ENCODE results near the gene SARNP. TPM values are rescaled to one million over a fixed set of nuclear protein-coding genes. Genes with fewer than 3 reads are reported as not detected.
"Not testable (repeated sequence)": the region's sequence is repeated elsewhere in the genome, so short reads cannot be mapped to it uniquely, and the experiment has no call there.

Gene SARNP
- polyA plus RNA-seq, 1 experiment = 178 TPM

- no peaks in the 10 kb centered on the region for H3K9me3 ChIP-seq (ENCODE audit: control insufficient read depth, insufficient read depth, low read length)
- no peaks in the 10 kb centered on the region for H3K27me3 ChIP-seq (ENCODE audit: control insufficient read depth, insufficient read depth, low read length)
- H3K4me3 ChIP-seq (ENCODE audit: low read depth, low read length) = peak overlapping the region; percentile 2; the same call in 1 of the 2 replicates
- no peak for TF ChIP-seq CTCF (IDR thresholded peaks at IDR 0.05; ENCODE audit: low read depth, low read length)
- H3K27ac ChIP-seq (ENCODE audit: low read depth, low read length) = no peak overlapping the region
- ChIA-PET POLR2A (interaction anchor here (0.7 to 1.5 kb wide), 2 partner anchors 10 to 121 kb away, joined by 3 to 5 read pairs; no protein-coding TSS in a partner anchor), CTCF (interaction anchor here (1.2 kb wide), 2 partner anchors 86 to 100 kb away, joined by 3 read pairs; no protein-coding TSS in a partner anchor)
- DNase-seq (ENCODE audit: low read depth, low spot score) = no peak
Observed at GRCh38 chr12:55840581-55841351, 23.2 kb upstream of the SARNP start.

DNA sequence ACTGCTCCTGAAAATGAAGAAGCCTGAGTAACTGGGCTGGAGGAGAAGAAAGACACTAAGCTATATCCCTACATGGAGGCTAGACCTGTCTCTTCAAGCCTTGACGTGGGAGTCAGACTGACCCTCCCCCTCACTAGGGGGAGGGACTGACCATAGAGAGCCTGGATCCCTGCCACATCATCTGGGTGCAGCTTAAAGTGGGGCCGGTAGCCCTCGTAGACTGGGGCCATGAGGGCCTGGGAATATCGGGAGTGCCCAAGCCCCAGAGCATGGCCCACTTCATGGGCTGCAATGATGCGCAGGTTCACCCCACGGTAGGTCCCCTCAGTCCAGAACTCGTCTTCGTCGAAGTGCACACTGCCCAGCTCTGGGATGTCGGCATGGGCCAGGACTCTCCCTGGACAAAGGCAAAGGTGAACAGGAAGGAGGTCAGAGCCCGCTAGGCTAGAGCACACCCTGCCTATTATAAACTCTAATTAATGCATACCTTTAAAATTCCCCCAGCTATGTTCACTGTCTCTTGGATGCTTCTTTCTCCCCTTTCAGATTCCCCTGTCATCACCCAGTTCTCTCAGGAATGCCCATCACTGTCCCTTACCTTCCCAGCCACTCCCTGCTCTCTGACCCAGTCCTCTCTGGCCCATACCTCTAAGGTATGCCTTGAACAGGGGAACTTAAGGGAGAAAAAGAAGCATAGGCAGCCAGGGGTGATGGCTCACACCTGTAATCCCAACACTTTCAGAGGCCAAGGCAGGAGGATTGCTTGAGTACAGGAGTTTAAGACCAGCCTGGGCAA lies 22.0 kb upstream of the SARNP start:
- no peak for DNase-seq (ENCODE audit: low read depth, low spot score)
- POLR2A ChIA-PET = no interaction called here
- H3K9me3 ChIP-seq (ENCODE audit: control insufficient read depth, insufficient read depth, low read length) = no peaks in the 10 kb centered on the region
- TF ChIP-seq CTCF (IDR thresholded peaks at IDR 0.05; ENCODE audit: low read depth, low read length) = no peak
- H3K27me3 ChIP-seq (ENCODE audit: control insufficient read depth, insufficient read depth, low read length) = no peaks in the 10 kb centered on the region
- no peak overlapping the region for H3K27ac ChIP-seq (ENCODE audit: low read depth, low read length)
- no peak overlapping the region for H3K4me3 ChIP-seq (ENCODE audit: low read depth, low read length)
- CTCF ChIA-PET = interaction anchor here (0.7 to 1.3 kb wide), 2 partner anchors 9 to 87 kb away, joined by 4 to 9 read pairs; no protein-coding TSS in a partner anchor

DNA sequence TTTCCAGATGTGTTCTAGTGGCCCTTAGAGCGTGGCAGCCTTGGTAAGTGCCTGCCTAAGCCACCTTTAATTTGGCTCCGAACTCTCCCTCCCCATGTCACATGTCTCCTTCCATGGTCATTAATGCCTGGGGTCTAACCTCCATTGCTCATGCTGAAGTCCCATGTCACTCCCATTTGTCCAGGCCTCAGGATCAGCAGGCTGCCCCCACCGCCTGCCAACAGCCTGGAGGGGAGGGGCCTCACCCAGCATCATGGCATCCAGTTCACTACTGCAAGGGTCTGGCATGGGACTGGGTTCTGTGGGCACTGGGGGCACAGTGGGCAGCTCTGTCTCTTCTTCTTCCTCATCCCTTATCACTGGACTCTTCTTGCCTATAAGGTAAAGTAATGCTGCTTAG lies 20.8 kb upstream of the SARNP start:
- no peaks in the 10 kb centered on the region for H3K27me3 ChIP-seq (ENCODE audit: control insufficient read depth, insufficient read depth, low read length)
- no peak for DNase-seq (ENCODE audit: low read depth, low spot score)
- CTCF ChIA-PET = interaction anchor here (0.6 to 1.4 kb wide), 3 partner anchors 88 to 217 kb away, joined by 4 to 9 read pairs (median 4); no protein-coding TSS in a partner anchor
- H3K27ac ChIP-seq (ENCODE audit: low read depth, low read length) = no peak overlapping the region
- POLR2A ChIA-PET = interaction anchor here (0.7 kb wide), 1 partner anchor 147 kb away, joined by 6 read pairs; no protein-coding TSS in a partner anchor
- TF ChIP-seq CTCF (IDR thresholded peaks at IDR 0.05; ENCODE audit: low read depth, low read length) = no peak
- H3K9me3 ChIP-seq (ENCODE audit: control insufficient read depth, insufficient read depth, low read length) = no peaks in the 10 kb centered on the region
- no peak overlapping the region for H3K4me3 ChIP-seq (ENCODE audit: low read depth, low read length)

- H3K27me3 ChIP-seq (ENCODE audit: control insufficient read depth, insufficient read depth, low read length); H3K4me3 ChIP-seq (ENCODE audit: low read depth, low read length); H3K9me3 ChIP-seq (ENCODE audit: control insufficient read depth, insufficient read depth, low read length); DNase-seq (ENCODE audit: low read depth, low spot score); H3K27ac ChIP-seq (ENCODE audit: low read depth, low read length): not testable (repeated sequence)
- ChIA-PET CTCF (interaction anchor here (0.5 kb wide), 1 partner anchor 106 kb away, joined by 3 read pairs; no protein-coding TSS in a partner anchor), POLR2A (interaction anchor here (0.7 kb wide), 1 partner anchor 58 kb away, joined by 3 read pairs; no protein-coding TSS in a partner anchor)
Observed at GRCh38 chr12:55834400-55834799, 16.9 kb upstream of the SARNP start.

DNA sequence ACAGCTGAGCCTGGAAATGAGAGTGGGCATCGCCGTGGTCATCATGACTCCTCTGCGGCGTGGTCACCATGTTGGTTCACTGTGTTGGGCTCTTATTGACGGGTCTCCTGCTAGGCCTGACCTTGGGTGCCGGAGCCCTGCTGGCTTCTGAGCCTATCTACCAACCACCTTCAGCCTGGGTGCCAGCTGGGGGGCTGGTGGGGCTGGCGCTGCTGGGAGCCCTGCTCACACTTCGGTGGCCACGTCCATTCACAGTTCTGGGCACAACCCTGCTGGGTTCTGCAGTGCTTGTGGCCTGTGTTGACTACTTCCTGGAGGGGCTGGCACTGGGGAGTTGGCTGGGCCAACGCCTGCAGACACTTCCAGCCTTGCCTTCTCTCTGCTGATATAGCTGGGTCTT lies 15.5 kb upstream of the SARNP start:
- Histone ChIP-seq H3K27ac (ENCODE audit: low read depth, low read length) (no peak overlapping the region), H3K4me3 (ENCODE audit: low read depth, low read length) (no peak overlapping the region), H3K9me3 (ENCODE audit: control insufficient read depth, insufficient read depth, low read length) (no peaks in the 10 kb centered on the region; the same call in 1 of the 2 replicates), H3K27me3 (ENCODE audit: control insufficient read depth, insufficient read depth, low read length) (no peaks in the 10 kb centered on the region)
- ChIA-PET POLR2A (no interaction called here), CTCF (no interaction called here)
- no peak for TF ChIP-seq CTCF (IDR thresholded peaks at IDR 0.05; ENCODE audit: low read depth, low read length)
- no peak for DNase-seq (ENCODE audit: low read depth, low spot score)

Data from AG04450 (cell line).